Epithelial cell of proximal tubule (primary cell): ENCODE measurements around the gene CRYAB. TPM values are rescaled to one million over a fixed set of nuclear protein-coding genes. Genes with fewer than 3 reads are reported as not detected.
A peak's percentile ranks its signal among the peaks of the same experiment; 100 is the strongest.

ENCODE experiments used
- DNase-seq: peaks from one replicate; pipeline ENCODE4 v3.0.0-alpha.2; 2011; ENCODE audit warnings: low read depth
- H3K4me3 ChIP-seq: 2 replicates; pipeline ENCODE4 v1.5.1; 2011; ENCODE audit warnings: low read depth, mild to moderate bottlenecking, low read length
- total RNA-seq: library from RNA; depleted of rRNA; stranded (reverse); fragments of >200 nt; gene quantifications from 2 replicates; pipeline ENCODE4 v1.2.3, GENCODE V29; 2015
- TF ChIP-seq, protein P1 (sequence below): conservative IDR thresholded peaks from 2 replicates; pipeline ENCODE4 v1.5.1; 2012; ENCODE audit warnings: low read depth, mild to moderate bottlenecking, low read length

The CRYAB gene
- 5.9 and 25.8 TPM in 2 replicates for total RNA-seq

- peak within 1 kb of the TSS; percentile 67 for H3K4me3 ChIP-seq
- TF ChIP-seq, protein P1, sequence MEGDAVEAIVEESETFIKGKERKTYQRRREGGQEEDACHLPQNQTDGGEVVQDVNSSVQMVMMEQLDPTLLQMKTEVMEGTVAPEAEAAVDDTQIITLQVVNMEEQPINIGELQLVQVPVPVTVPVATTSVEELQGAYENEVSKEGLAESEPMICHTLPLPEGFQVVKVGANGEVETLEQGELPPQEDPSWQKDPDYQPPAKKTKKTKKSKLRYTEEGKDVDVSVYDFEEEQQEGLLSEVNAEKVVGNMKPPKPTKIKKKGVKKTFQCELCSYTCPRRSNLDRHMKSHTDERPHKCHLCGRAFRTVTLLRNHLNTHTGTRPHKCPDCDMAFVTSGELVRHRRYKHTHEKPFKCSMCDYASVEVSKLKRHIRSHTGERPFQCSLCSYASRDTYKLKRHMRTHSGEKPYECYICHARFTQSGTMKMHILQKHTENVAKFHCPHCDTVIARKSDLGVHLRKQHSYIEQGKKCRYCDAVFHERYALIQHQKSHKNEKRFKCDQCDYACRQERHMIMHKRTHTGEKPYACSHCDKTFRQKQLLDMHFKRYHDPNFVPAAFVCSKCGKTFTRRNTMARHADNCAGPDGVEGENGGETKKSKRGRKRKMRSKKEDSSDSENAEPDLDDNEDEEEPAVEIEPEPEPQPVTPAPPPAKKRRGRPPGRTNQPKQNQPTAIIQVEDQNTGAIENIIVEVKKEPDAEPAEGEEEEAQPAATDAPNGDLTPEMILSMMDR: no peak
- DNase-seq: peak; percentile 100
Measured at GRCh38 chr11:111911563-111912401, at the start of gene CRYAB. CRYAB (minus strand) TSS chr11:111911770; CDS start chr11:111911724, 46 bp downstream.

DNA sequence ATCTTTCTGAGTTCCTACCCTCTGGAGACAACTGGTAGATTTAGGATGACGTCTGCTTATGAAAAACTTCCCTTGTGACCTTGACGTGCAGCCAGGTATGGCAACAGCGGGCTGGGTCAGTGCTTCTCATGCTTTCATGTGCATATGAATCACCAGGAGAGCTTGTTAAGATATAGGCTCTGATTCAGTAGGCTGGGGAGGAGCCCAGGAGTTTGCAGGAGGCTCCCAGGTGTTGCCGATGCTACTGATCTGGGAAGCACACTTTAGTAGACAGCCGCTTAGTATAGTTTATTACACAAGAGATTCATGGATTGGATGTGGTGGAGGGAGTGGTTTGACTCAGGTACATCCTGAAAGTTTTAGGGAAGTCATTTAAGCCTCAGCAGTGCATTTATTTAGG lies 49.3 kb upstream of the CRYAB start:
- TF ChIP-seq, protein P1: no peak
- no peak overlapping the region for H3K4me3 ChIP-seq
- DNase-seq: peak; percentile 68

GRCh38 chr11:111957663-111958444 lies 46.3 kb upstream of the CRYAB start:
- H3K4me3 ChIP-seq: no peak overlapping the region
- TF ChIP-seq, protein P1: no peak
- DNase-seq: no peak

GRCh38 chr11:111954154-111954553 lies 42.6 kb upstream of the CRYAB start:
- TF ChIP-seq, protein P1: no peak
- DNase-seq: no peak
- H3K4me3 ChIP-seq: no peak overlapping the region

GRCh38 chr11:111951565-111951964 lies 40.0 kb upstream of the CRYAB start:
- H3K4me3 ChIP-seq: no peak overlapping the region
- DNase-seq: no peak
- TF ChIP-seq, protein P1: no peak

DNA sequence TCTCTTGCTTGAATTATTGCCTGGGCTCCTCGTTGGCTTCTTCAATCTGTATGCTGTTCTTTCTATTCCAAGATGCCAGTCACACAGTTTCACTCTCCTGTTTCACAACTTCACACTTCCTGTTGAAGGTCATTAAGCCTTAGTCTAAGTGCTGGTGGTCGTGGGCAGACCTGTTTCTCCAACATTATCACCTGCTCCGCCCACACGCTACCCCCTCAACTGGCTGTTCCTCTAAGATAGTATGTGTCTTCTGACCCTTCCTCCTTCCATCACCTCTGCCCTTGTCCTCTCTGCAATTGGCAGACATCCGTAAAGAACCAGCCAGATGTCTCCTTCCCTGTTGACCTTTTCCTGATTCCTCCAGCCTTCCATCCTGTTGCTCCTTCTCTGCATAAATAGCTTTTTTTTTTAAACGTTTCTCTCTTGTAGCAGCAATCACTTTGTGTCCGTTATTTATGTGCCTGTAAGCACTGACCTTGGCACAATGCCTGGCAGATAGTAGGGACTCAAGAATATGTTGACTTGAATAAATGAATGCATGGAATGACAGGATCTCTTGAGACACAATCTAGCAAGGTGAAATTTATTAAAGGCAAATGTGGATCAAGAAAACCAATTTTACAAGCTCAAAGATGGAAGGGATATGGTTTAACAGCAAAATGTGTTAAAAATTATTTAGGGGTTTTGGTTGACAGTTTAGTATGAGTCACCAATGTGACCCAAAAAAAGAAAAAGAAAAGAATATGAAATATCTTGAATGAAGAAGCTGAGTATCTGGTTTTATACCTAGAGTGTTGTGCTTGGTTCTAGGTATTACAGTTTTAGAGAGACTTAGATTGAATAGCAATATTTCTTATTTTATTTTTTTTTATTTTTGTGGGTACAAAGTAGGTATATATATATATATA lies 38.2 kb upstream of the CRYAB start:
- no peak for DNase-seq
- no peak overlapping the region for H3K4me3 ChIP-seq
- TF ChIP-seq, protein P1: no peak
